Activated T-helper 1 cell treated with Interleukin-2 at 50 U/mL for 16 hours (primary cell): ENCODE data around the gene KCTD8.

ENCODE experiments used
- DNase-seq: peaks from one replicate; pipeline ENCODE4 v3.0.0-alpha.2; 2020; ENCODE audit warnings: low read depth

The KCTD8 gene

GRCh38 chr4:44162538-44163270 is 285.9 kb downstream of the KCTD8 start:
- no peak for DNase-seq

DNA sequence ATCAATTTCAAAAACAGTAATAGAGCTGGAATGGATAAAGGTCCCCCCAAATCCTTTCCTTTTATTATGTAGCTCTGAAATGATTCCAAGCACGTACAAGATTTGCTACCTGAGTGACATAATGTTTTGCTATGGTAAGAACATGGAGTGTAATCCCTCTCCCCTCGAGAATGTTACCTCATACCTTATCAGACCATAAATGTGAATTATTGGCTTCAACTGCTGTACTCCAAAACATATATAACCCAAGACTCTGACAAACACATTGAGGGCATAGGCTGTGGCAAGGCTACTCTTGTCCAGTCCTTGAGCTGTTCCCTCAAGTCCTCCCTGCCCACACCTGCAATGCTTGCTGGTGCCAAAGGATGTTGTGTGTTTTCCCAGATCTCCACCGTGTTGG is 286.9 kb downstream of the KCTD8 start:
- DNase-seq, result no peak

DNA sequence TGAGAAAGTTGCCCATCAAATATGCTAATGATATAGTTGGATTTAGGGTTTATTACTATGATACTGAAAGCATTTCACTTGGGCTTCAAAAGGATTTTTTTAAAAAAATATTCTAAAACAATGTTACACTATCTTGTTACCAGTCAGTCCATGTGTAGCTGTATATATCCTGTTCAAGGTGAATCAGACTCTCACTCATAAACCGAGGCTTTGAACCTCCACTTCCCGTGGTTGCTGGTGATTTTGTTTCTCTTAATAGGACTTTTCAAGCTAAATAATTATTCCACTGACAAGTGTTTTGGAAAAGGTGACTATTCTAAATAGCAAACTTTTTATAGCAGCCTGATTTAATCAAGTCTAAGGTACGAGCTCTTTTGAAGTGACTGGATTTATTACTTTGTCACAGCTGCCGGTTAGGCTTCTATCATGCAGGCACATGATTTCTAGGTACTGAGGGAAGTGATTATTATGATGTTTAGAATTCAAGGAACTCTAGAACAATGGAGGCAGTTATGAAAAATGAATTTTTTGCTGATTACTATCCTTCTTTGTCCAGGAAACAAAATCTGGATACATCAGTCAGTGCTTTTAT is 287.7 kb downstream of the KCTD8 start:
- DNase-seq, result no peak

- DNase-seq, result no peak
Measured at GRCh38 chr4:44159991-44160390, 288.6 kb downstream of the KCTD8 start.

- no peak for DNase-seq
Measured at GRCh38 chr4:44157611-44158277, 290.9 kb downstream of the KCTD8 start.

- no peak for DNase-seq
Measured at GRCh38 chr4:44150091-44150576, 298.5 kb downstream of the KCTD8 start.

DNA sequence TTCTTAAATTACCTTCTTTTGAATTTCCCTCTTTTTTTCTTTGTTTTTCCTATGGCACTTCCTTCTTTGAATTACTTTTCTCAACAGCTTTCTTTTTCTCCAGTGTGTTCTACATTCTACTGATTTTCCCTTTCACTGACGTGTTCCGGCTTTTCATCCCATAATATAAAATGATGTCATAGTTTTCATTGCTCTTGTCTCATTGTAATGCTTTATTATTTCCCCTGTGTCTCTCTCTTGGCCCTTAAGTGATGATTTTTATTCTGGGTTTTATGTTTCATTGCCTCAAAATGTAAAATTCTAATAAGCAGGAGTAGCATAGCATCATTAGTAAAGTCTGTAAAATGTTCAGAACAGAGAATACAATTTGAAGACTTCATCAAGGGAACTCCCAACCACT is 299.3 kb downstream of the KCTD8 start:
- DNase-seq, result no peak

- DNase-seq, result no peak
Measured at GRCh38 chr4:44147571-44148075, 301.0 kb downstream of the KCTD8 start.

DNA sequence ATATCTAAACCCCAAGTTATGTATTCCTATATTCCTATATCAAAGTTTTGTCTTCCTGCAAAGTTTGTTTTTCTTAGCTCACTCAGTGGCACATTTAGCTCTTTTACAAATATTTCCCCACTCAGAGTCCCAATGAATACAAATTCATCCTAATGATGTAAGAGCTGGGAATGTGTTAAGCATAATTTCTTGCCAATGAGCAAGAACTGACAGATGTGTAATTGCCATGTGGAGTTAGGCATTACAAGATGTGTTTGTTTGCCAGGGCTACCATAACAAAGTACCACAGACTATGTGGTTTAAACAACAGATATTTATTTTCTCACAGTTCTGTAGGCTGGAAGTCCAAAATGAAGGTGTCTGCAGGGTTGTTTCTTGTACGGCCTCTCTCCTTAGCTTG is 302.1 kb downstream of the KCTD8 start:
- DNase-seq, result no peak

DNA sequence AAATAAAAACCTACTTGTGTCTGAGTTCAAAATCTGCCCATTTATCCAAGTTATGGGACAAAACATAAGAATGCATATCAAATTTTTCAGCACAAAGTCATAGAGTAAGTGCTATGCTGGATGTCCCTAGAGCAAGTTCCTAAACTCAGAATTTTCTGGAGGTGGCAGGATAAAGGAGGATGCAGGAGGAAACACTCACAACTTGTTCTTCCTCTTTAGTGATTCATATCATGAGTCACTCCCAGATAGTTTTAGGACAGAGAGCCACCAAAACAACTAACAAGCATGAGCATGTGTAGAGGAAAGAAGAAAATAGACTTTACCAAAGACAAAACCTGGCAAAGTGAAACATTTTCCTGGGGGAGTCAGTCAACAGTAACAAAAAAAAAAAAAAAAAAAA is 302.7 kb downstream of the KCTD8 start:
- no peak for DNase-seq

- DNase-seq, result no peak
Measured at GRCh38 chr4:44132526-44132925, 316.1 kb downstream of the KCTD8 start.
